UCSD-AML1 (cell line): Measurements from ENCODE around the gene TNRC6C.

ENCODE experiments used
- DNase-seq: peaks from one replicate; lab custom pipeline; 2025; ENCODE audit not compliant: unreplicated experiment; lab: John Stamatoyannopoulos, UW

TNRC6C gene

DNA sequence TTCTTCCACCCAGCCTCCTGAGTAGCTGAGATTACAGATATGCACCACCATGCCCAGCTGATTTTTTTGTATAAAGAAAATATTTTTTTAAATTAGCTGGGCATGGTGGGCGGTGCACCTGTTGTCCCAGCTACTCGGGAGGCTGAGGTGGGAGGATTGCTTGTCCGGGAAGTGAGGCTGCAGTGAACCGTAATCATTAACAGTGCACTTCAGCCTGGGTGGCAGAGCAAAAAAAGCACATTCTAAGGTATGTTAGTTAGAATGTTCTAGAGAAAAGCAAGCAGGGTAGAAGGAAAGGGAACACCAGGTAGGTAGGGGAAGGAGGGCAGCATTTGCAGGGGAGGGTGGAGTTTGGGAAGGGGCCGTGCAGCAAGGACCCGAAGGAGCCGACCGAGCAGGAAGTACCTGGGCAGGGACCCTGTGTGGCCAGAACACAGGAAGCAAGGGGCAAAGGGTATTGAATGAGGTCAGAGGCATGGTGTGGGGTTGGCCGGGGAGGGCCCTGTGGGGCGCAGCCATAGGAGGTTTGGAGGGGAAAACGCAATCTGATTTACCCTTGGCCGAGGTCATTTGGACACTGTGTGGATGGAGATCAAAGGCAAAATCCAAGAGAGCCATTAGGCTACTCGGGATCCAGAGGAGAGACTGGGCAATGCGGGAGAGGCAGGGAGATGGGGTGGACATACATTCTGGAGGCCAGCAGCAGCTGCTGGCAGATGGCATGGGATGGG lies 189.9 kb downstream of the TNRC6C start:
- no peak for DNase-seq

DNA sequence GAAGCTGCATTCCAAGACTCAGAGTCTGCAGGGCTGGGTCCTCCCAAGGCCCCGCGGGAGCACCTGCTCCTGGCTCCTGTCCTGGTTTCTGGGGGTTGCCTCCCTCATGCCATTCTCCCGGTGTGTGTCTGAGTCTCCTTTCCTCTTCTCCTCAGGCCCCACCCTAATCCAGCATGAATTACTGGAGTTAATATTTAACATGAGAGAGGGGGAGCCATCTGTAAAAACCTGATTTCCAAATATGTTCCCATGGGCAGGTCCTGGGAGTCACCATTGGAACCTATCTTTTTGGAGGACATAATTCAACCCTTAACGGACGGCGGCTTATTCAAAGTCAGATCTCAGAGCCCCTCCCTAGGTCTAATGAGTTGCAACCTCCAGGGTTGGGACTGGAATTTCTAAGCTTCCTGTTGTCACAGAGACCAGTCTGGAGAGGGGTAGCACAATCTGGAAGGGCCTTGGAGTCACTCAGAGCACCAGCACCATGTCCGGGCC lies 193.1 kb downstream of the TNRC6C start:
- DNase-seq: no peak

GRCh38 chr17:78154903-78155811 lies 196.7 kb downstream of the TNRC6C start:
- no peak for DNase-seq
